ENCODE data around the gene SLC7A4.

DNA sequence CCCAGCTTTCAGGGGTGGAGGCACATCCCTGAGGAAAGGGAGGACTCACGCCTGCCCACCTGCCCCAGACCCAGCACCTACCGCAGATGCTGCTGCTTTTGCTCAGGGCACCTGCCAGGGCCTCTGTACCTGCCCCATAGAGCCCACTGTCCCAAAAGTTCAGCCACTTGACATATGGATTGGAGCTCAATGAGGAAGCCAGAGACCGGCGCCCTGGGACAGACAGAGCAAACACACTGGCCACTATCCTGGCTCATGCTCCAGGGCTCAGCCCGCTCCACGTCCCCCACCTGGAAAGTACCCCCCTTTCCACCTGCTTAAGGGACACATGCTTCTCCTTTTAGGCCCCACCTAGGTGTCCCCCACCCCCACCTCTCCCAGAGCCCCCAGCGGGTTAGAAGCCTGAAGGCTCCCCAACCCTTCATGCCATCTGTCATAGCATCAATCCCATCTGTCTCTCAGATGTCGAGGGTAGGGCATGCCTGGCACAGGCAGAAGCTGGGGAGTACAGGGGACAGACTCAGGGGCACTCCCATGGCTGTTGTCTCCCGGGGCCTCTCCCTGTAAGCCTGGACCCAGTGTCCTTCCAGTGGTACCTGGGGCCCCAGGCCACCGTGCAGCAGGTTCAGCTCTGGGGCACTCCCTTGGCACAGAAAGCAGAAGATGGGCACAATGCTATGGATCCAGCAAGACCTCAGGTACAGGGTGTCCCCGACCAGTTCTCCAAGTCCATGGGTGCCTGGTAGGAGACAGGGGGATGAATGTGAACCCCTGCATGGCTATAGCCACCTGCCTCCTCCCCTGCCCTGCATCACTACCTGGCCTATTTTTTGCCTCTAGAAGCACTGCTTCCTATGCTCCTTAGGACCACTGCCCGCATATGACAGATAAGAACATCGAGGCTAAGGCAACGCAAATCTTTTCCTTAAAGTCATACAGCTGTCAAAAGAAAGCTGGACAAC is 19.6 kb downstream of the SLC7A4 start:
- no peak for TF ChIP-seq FOXA1 (IDR thresholded peaks at IDR 0.05)
- no peak for TF ChIP-seq TARDBP (IDR thresholded peaks at IDR 0.05)
- TF ChIP-seq BHLHE40 (IDR thresholded peaks at IDR 0.05; ENCODE audit: borderline replicate concordance) = no peak
- TF ChIP-seq L3MBTL2 (conservative IDR thresholded peaks at IDR 0.05) = no peak
- no peak for TF ChIP-seq NFRKB (IDR thresholded peaks at IDR 0.05)
- TF ChIP-seq ZNF384 (IDR thresholded peaks at IDR 0.05) = no peak
- no peak for TF ChIP-seq FOXM1 (IDR thresholded peaks at IDR 0.05; ENCODE audit: borderline replicate concordance)
- no peak for TF ChIP-seq SUZ12 (IDR thresholded peaks at IDR 0.05)
- no peak for TF ChIP-seq ARNT (IDR thresholded peaks at IDR 0.05)

Data from HEK293T (cell line).